ENCODE data around the gene PTCH1.

Gene PTCH1

DNA sequence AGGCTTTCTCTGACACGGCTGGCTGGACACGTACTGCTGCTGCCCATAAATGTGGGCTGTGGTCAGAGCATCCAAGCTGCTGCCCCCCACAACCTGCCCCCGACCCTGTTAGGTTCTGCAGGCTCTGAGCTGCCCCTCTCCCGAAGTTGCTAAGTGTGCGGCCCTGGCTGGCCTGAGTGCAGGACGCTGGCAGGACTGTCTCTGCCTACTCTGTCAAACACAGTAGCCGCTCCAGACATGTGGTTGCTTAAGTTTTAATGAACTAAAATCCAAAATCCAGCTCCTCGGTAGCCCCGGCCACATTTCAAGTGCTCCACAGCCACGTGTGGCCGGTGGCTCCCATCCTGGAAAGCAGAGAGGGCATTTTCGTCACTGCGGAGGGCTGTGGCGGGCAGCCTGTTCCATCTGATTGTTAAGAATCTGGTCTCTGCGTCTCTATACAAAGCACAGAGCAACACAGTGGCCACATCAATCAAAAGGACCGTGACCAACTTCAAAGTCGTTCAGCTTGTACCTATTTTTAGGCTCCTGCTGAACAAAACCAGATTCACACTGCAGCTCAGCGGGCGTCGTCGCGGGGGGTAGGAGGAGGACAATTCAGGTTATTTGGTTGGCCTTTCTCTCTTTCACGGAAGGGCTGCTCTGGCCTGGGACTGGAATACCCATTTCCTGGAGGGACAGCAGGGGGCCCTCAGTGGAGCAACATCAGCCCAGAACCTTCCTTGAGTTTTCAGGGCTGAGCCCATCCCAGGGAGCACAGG is 68.9 kb downstream of the PTCH1 start:
- no peaks in the 10 kb centered on the region for H3K27me3 ChIP-seq (ENCODE audit: control insufficient read depth in 5 of 5, insufficient read depth in 4 of 5, low read length in 5 of 5)
- H3K9ac ChIP-seq (ENCODE audit: low read length in 5 of 5) = no peak overlapping the region
- peaks cover 3 to 76% (median 64%) of the 10 kb centered on the region in 5 donors for H3K36me3 ChIP-seq (ENCODE audit: control insufficient read depth in 5 of 5, insufficient read depth in 5 of 5, low read length in 5 of 5)
- no peak overlapping the region for H3K27ac ChIP-seq (ENCODE audit: low read depth, low read length)
- H3K4me3 ChIP-seq (ENCODE audit: low read depth in 1 of 5, low read length in 5 of 5) = no peak overlapping the region
- no peaks in the 10 kb centered on the region for H3K9me3 ChIP-seq (ENCODE audit: control insufficient read depth in 5 of 5, low read length in 5 of 5)
- no peaks in the 10 kb centered on the region for H3K4me1 ChIP-seq (ENCODE audit: control insufficient read depth in 5 of 5, insufficient read depth in 5 of 5, low read length in 5 of 5)

DNA sequence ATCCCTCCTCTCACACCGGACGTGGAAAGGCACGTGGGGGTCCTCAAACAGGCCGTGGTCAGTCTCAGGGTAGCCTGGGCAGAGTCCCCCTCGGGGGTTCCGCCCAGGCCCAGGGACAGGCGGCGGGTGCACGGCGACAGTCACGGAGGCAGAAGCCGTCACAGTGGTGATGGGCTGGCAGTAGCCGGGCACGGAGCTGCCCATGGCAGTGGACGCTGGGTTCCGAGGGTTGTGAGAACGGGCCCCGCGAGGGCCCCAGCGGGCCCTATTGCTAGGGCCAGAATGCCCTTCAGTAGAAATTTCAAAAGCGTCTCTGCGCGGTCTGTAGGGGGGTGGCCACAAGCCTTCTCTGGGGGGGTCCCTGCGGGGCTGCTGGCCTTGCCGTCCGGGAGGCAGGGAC is 69.8 kb downstream of the PTCH1 start:
- no peak overlapping the region for H3K4me3 ChIP-seq (ENCODE audit: low read depth in 1 of 5, low read length in 5 of 5)
- no peaks in the 10 kb centered on the region for H3K27me3 ChIP-seq (ENCODE audit: control insufficient read depth in 5 of 5, insufficient read depth in 4 of 5, low read length in 5 of 5)
- peaks cover 0 to 70% (median 61%) of the 10 kb centered on the region in 5 donors for H3K36me3 ChIP-seq (ENCODE audit: control insufficient read depth in 5 of 5, insufficient read depth in 5 of 5, low read length in 5 of 5)
- no peaks in the 10 kb centered on the region for H3K4me1 ChIP-seq (ENCODE audit: control insufficient read depth in 5 of 5, insufficient read depth in 5 of 5, low read length in 5 of 5)
- no peak overlapping the region for H3K9ac ChIP-seq (ENCODE audit: low read length in 5 of 5)
- no peaks in the 10 kb centered on the region for H3K9me3 ChIP-seq (ENCODE audit: control insufficient read depth in 5 of 5, low read length in 5 of 5)
- no peak overlapping the region for H3K27ac ChIP-seq (ENCODE audit: low read depth, low read length)

DNA sequence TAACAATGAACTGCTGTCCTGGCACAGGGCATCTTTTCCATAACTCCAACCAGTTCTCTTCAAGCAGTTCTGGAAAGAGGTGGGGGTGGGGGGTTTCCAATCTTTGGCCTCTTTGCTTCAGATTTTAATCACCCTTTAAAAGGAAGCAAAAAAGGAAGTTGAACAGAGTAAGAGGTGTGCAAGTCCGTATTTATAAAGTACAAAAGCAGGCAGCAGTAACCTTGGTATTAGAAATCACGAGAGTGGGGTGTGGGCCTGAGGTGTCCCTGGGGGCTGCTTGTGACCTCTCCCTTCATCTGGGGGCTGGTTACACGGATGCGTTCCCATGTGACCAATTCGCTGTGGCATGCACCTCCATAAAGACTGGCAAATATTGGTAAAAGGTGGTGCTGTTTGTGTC is 70.5 kb downstream of the PTCH1 start:
- Histone ChIP-seq H3K4me3 (ENCODE audit: low read depth in 1 of 5, low read length in 5 of 5) (no peak overlapping the region), H3K27me3 (ENCODE audit: control insufficient read depth in 5 of 5, insufficient read depth in 4 of 5, low read length in 5 of 5) (no peaks in the 10 kb centered on the region), H3K9me3 (ENCODE audit: control insufficient read depth in 5 of 5, low read length in 5 of 5) (no peaks in the 10 kb centered on the region), H3K4me1 (ENCODE audit: control insufficient read depth in 5 of 5, insufficient read depth in 5 of 5, low read length in 5 of 5) (no peaks in the 10 kb centered on the region), H3K27ac (ENCODE audit: low read depth, low read length) (no peak overlapping the region), H3K9ac (ENCODE audit: low read length in 5 of 5) (no peak overlapping the region), H3K36me3 (ENCODE audit: control insufficient read depth in 5 of 5, insufficient read depth in 5 of 5, low read length in 5 of 5) (peaks cover 0 to 66% (median 55%) of the 10 kb centered on the region in 5 donors)

DNA sequence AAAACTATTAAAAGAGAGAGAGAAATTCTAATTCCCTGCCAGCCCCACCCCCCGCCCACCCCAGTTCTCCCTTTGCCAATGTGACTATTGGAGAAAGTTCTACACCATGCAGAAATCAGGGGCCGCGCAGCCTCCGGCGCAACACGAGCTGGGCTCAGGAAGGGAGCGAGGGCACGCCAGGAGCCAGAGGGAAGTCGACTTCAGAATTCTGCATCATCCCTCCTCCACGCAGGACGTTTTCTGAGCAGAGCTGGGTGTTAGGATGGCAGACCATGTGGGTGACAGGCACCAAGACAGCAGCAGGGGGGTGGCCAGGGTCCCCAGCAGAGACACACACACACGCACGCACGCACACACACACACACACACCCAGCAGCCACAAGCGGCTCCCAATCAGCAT is 72.6 kb downstream of the PTCH1 start:
- no peak overlapping the region for H3K27ac ChIP-seq (ENCODE audit: low read depth, low read length)
- H3K36me3 ChIP-seq (ENCODE audit: control insufficient read depth in 5 of 5, insufficient read depth in 5 of 5, low read length in 5 of 5) = peaks cover 0 to 48% (median 41%) of the 10 kb centered on the region in 5 donors
- no peak overlapping the region for H3K9ac ChIP-seq (ENCODE audit: low read length in 5 of 5)
- no peak overlapping the region for H3K4me3 ChIP-seq (ENCODE audit: low read depth in 1 of 5, low read length in 5 of 5)
- no peaks in the 10 kb centered on the region for H3K9me3 ChIP-seq (ENCODE audit: control insufficient read depth in 5 of 5, low read length in 5 of 5)
- no peaks in the 10 kb centered on the region for H3K4me1 ChIP-seq (ENCODE audit: control insufficient read depth in 5 of 5, insufficient read depth in 5 of 5, low read length in 5 of 5)
- no peaks in the 10 kb centered on the region for H3K27me3 ChIP-seq (ENCODE audit: control insufficient read depth in 5 of 5, insufficient read depth in 4 of 5, low read length in 5 of 5)

DNA sequence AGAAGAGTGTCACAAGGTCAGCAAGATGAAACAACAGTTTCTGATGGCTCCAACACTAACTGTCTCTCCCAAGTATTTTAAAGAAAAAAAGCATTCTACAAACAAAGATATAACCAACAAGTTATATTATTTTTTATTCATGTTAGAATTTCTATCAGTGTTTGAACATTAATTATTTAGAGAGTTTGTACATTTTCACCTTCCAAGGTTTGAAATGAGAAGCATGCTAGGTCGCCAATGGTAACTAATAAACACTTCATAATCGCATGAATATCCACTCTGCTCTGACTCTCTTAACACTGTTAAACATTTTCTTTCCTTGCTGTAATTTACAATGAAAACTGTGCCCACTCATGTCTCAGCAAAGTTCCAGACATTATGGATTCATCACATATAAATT is 73.5 kb downstream of the PTCH1 start:
- Histone ChIP-seq H3K9me3 (ENCODE audit: control insufficient read depth in 5 of 5, low read length in 5 of 5) (no peaks in the 10 kb centered on the region), H3K36me3 (ENCODE audit: control insufficient read depth in 5 of 5, insufficient read depth in 5 of 5, low read length in 5 of 5) (peaks cover 0 to 40% (median 34%) of the 10 kb centered on the region in 5 donors), H3K4me3 (ENCODE audit: low read depth in 1 of 5, low read length in 5 of 5) (no peak overlapping the region), H3K27me3 (ENCODE audit: control insufficient read depth in 5 of 5, insufficient read depth in 4 of 5, low read length in 5 of 5) (no peaks in the 10 kb centered on the region), H3K27ac (ENCODE audit: low read depth, low read length) (no peak overlapping the region), H3K9ac (ENCODE audit: low read length in 5 of 5) (no peak overlapping the region), H3K4me1 (ENCODE audit: control insufficient read depth in 5 of 5, insufficient read depth in 5 of 5, low read length in 5 of 5) (no peaks in the 10 kb centered on the region)

DNA sequence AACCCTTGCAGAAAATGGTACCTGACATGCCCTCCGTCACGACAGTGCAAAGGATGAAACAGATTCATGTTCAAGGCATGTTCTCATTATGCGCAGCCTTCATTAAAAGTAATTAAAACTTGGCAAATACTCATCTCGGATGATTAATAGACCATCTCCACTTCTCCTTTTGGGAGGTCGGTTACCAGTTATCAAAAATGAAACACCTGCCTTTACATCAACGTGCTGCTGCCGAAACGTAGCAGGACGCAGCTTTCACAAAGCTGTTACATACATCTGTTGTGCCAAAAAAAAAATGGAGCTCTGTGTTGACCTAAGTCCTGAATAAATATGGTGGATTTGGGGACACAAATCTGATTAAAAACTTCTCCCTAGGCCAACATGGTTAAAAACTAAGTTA is 75.7 kb downstream of the PTCH1 start:
- Histone ChIP-seq H3K9me3 (ENCODE audit: control insufficient read depth in 5 of 5, low read length in 5 of 5) (no peaks in the 10 kb centered on the region), H3K4me3 (ENCODE audit: low read depth in 1 of 5, low read length in 5 of 5) (no peak overlapping the region), H3K27ac (ENCODE audit: low read depth, low read length) (no peak overlapping the region), H3K27me3 (ENCODE audit: control insufficient read depth in 5 of 5, insufficient read depth in 4 of 5, low read length in 5 of 5) (no peaks in the 10 kb centered on the region), H3K9ac (ENCODE audit: low read length in 5 of 5) (no peak overlapping the region), H3K4me1 (ENCODE audit: control insufficient read depth in 5 of 5, insufficient read depth in 5 of 5, low read length in 5 of 5) (no peaks in the 10 kb centered on the region), H3K36me3 (ENCODE audit: control insufficient read depth in 5 of 5, insufficient read depth in 5 of 5, low read length in 5 of 5) (peaks cover 0 to 19% (median 15%) of the 10 kb centered on the region in 5 donors)

DNA sequence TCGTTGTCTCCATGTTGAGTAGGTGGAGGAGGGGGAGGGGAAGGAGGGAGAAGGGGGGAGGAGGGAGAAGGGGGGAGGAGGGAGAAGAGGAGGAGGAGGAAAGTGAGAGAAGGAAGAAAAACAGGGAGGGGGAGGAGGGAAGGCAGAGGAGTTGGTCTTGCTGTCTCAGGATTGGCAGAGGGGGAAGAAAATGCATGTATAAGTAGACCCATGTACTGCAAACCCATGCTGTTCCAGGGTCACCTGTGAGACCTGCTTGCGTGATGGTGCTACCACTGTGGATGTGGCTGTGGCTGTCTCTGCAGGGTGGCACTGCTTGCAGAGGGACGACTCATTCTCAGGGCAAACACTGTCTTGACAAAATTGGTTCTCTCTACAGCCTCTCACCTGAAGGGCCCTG is 76.3 kb downstream of the PTCH1 start:
- no peak overlapping the region for H3K9ac ChIP-seq (ENCODE audit: low read length in 5 of 5)
- no peaks in the 10 kb centered on the region for H3K9me3 ChIP-seq (ENCODE audit: control insufficient read depth in 5 of 5, low read length in 5 of 5)
- no peaks in the 10 kb centered on the region for H3K4me1 ChIP-seq (ENCODE audit: control insufficient read depth in 5 of 5, insufficient read depth in 5 of 5, low read length in 5 of 5)
- peaks cover 0 to 13% (median 9%) of the 10 kb centered on the region in 5 donors for H3K36me3 ChIP-seq (ENCODE audit: control insufficient read depth in 5 of 5, insufficient read depth in 5 of 5, low read length in 5 of 5)
- H3K27ac ChIP-seq (ENCODE audit: low read depth, low read length) = no peak overlapping the region
- H3K4me3 ChIP-seq (ENCODE audit: low read depth in 1 of 5, low read length in 5 of 5) = no peak overlapping the region
- no peaks in the 10 kb centered on the region for H3K27me3 ChIP-seq (ENCODE audit: control insufficient read depth in 5 of 5, insufficient read depth in 4 of 5, low read length in 5 of 5)

DNA sequence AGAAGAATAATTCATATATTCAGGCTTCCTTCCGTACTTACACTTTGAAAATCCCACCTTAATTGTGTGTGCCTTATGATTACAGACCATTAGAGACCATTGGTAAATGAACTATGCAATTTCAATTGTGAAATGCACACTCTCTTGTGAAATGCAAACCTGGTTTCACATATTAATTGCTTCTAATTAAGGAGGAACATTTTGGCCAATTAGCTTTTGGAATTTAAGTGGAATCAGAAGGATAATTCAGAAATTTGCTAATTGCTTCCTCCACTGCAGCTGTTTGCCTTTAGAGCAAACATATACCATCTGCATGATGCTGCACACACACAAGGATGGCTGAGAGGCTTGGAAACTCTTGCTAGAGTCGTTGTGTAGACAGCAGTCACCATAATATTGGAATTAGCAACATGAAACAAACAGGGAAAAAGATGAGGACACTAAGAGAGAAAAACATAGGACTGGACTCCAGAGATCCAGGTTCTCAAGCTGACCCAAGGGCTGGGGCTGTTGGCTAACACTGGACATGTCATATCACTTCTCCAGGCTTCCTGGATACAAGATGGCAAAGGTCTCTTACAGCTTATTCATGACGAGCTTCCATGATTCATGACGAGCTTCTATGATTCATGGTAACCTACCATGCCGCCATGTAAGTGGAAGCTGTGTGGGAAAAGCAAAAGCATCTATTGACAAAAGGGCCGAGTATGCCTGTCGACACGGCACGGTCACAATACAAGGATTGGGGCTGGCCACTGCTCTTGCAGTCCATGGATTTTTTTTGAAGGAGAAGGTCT is 78.0 kb downstream of the PTCH1 start:
- H3K4me1 ChIP-seq (ENCODE audit: control insufficient read depth in 5 of 5, insufficient read depth in 5 of 5, low read length in 5 of 5) = no peaks in the 10 kb centered on the region
- no peak overlapping the region for H3K27ac ChIP-seq (ENCODE audit: low read depth, low read length)
- H3K36me3 ChIP-seq (ENCODE audit: control insufficient read depth in 5 of 5, insufficient read depth in 5 of 5, low read length in 5 of 5) = no peaks in the 10 kb centered on the region
- H3K4me3 ChIP-seq (ENCODE audit: low read depth in 1 of 5, low read length in 5 of 5) = no peak overlapping the region
- no peak overlapping the region for H3K9ac ChIP-seq (ENCODE audit: low read length in 5 of 5)
- no peaks in the 10 kb centered on the region for H3K27me3 ChIP-seq (ENCODE audit: control insufficient read depth in 5 of 5, insufficient read depth in 4 of 5, low read length in 5 of 5)
- H3K9me3 ChIP-seq (ENCODE audit: control insufficient read depth in 5 of 5, low read length in 5 of 5) = peaks cover 0 to 3% (median 0%) of the 10 kb centered on the region in 5 donors

DNA sequence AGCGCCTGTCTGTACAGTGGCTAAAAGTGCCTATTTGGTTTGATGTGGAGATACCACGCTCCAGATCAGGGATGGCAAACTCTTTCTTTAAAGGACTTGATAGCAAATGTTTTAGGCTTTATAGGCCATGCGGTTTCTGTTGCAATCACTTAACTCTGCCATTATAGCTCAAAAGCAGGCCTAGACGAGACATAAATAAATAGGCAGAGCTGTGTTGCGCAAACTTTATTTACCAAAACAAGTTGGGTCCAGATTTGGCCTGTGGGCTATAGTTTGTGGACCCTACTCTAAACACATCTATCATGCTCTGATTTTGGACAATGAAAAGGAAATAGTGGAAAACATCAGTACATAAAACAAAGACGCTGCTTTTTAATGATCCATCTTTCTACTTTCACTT is 79.2 kb downstream of the PTCH1 start:
- no peak overlapping the region for H3K27ac ChIP-seq (ENCODE audit: low read depth, low read length)
- H3K27me3 ChIP-seq (ENCODE audit: control insufficient read depth in 5 of 5, insufficient read depth in 4 of 5, low read length in 5 of 5) = no peaks in the 10 kb centered on the region
- no peaks in the 10 kb centered on the region for H3K4me1 ChIP-seq (ENCODE audit: control insufficient read depth in 5 of 5, insufficient read depth in 5 of 5, low read length in 5 of 5)
- H3K9ac ChIP-seq (ENCODE audit: low read length in 5 of 5) = no peak overlapping the region
- H3K4me3 ChIP-seq (ENCODE audit: low read depth in 1 of 5, low read length in 5 of 5) = no peak overlapping the region
- peaks cover 0 to 3% (median 0%) of the 10 kb centered on the region in 5 donors for H3K9me3 ChIP-seq (ENCODE audit: control insufficient read depth in 5 of 5, low read length in 5 of 5)
- H3K36me3 ChIP-seq (ENCODE audit: control insufficient read depth in 5 of 5, insufficient read depth in 5 of 5, low read length in 5 of 5) = no peaks in the 10 kb centered on the region

DNA sequence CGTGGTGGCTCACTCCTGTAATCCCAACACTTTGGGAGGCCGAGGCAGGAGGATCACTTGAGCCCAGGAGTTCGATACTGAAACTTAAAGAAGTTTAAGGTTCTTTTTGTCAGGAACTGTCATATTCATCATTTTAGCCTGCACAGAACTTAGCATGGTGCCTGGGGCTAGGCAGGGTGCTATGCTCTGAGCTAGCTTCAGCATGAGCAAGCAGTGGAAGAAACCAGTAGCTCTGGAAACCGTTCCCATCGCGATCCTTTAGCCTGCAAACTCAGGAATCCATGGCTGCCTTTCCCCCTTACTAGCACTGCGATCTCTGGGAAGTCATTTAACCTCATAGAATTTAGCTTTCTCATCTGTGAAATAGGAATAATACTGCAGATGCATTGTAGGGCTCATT is 80.4 kb downstream of the PTCH1 start:
- Histone ChIP-seq H3K4me1 (ENCODE audit: control insufficient read depth in 5 of 5, insufficient read depth in 5 of 5, low read length in 5 of 5) (no peaks in the 10 kb centered on the region), H3K9ac (ENCODE audit: low read length in 5 of 5) (no peak overlapping the region), H3K27me3 (ENCODE audit: control insufficient read depth in 5 of 5, insufficient read depth in 4 of 5, low read length in 5 of 5) (no peaks in the 10 kb centered on the region), H3K27ac (ENCODE audit: low read depth, low read length) (no peak overlapping the region), H3K4me3 (ENCODE audit: low read depth in 1 of 5, low read length in 5 of 5) (no peak overlapping the region), H3K9me3 (ENCODE audit: control insufficient read depth in 5 of 5, low read length in 5 of 5) (peaks cover 0 to 3% (median 0%) of the 10 kb centered on the region in 5 donors), H3K36me3 (ENCODE audit: control insufficient read depth in 5 of 5, insufficient read depth in 5 of 5, low read length in 5 of 5) (no peaks in the 10 kb centered on the region)

Measured in subcutaneous abdominal adipose tissue (tissue), 5 donors.